ENCODE measurements around the gene PMEPA1.

DNA sequence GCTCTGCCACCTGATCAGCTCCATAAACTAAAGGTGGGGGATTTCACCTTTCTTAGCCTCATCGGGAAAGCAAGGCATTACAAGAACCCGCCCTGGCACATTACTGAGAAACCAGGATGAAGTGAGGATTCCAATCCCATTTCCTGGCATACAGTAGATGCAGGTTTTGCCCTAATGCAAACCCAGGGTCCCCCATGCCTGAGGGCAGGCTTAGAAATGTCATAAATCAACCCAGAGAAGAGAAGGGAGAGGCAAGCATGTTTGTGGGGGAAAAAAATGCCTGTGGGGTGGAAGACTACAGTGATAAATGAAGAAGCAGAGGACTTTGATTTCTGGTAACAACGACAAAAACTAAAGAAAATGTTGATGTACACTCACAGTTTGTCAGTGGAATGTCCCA lies 18.0 kb upstream of the PMEPA1 start:
- TF ChIP-seq YY1 (IDR thresholded peaks at IDR 0.05; ENCODE audit: insufficient read depth, insufficient read length): no peak
- no peak for TF ChIP-seq ZNF274 (IDR thresholded peaks at IDR 0.05; ENCODE audit: low read depth, low read length)

Data from NT2/D1 (cell line).